GM18502 (cell line): ENCODE results near the gene IMMT.
"Not testable (repeated sequence)": the region's sequence is repeated elsewhere in the genome, so short reads cannot be mapped to it uniquely, and the experiment has no call there.

ENCODE experiments used
- ATAC-seq: cut with Tn5 transposase; IDR thresholded peaks from one replicate; pipeline ENCODE4 v1.9.1; 2021; ENCODE audit warnings: mild to moderate bottlenecking; ENCODE audit not compliant: unreplicated experiment, poor library complexity

IMMT gene

GRCh38 chr2:86202702-86203101, 7.4 kb upstream of the IMMT start:
- ATAC-seq = no peak

GRCh38 chr2:86202336-86202692, 7.1 kb upstream of the IMMT start:
- no peak for ATAC-seq

GRCh38 chr2:86201671-86202335, 6.5 kb upstream of the IMMT start:
- no peak for ATAC-seq

- ATAC-seq = not testable (repeated sequence)
These were observed 5.3 kb upstream of the IMMT start for GRCh38 chr2:86200564-86200963.

GRCh38 chr2:86199834-86200177, 4.5 kb upstream of the IMMT start:
- no peak for ATAC-seq

- peak; percentile 2 for ATAC-seq
These were observed 636 bp upstream of the IMMT start for GRCh38 chr2:86195808-86196387.

GRCh38 chr2:86194751-86195054, 559 bp downstream of the IMMT start:
- ATAC-seq = no peak

GRCh38 chr2:86193901-86194567, 1.2 kb downstream of the IMMT start:
- no peak for ATAC-seq

GRCh38 chr2:86189782-86190416, 5.4 kb downstream of the IMMT start:
- no peak for ATAC-seq

GRCh38 chr2:86186431-86186830, 8.8 kb downstream of the IMMT start:
- no peak for ATAC-seq

- no peak for ATAC-seq
These were observed 9.6 kb downstream of the IMMT start for GRCh38 chr2:86185517-86186212.

GRCh38 chr2:86176597-86176996, 18.7 kb downstream of the IMMT start:
- ATAC-seq = no peak

GRCh38 chr2:86175828-86176227, 19.4 kb downstream of the IMMT start:
- ATAC-seq = no peak

GRCh38 chr2:86174445-86174844, 20.8 kb downstream of the IMMT start:
- ATAC-seq = no peak

GRCh38 chr2:86172610-86173009, 22.7 kb downstream of the IMMT start:
- no peak for ATAC-seq

GRCh38 chr2:86171295-86171694, 24.0 kb downstream of the IMMT start:
- ATAC-seq = no peak

- ATAC-seq = no peak
These were observed 24.8 kb downstream of the IMMT start for GRCh38 chr2:86170449-86170848.

GRCh38 chr2:86160156-86160952, 34.9 kb downstream of the IMMT start:
- no peak for ATAC-seq

- ATAC-seq = no peak
These were observed 37.0 kb downstream of the IMMT start for GRCh38 chr2:86158286-86158685.

GRCh38 chr2:86157009-86157556, 38.2 kb downstream of the IMMT start:
- no peak for ATAC-seq
